ENCODE results near the gene C1QL2.

DNA sequence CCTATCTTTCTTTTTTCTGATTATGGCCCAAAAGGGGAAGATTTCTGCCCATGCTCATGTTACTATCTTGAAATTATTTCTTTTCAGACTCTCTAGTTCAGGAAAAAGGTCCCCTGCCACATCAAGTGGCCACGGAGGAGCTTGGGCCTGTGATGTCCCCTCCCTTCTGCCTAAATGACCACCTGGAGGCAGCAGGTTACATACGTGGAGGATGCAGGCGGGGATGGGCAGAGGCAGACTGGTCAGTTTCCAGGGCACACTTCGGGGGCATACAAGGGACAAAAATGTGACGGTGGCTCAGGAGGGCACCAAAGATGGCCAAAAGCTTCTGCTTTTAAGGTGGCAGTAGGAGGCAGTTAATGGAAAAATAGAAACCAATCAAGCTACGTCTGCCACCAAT lies 34.3 kb upstream of the C1QL2 start:
- TF ChIP-seq, protein P1, sequence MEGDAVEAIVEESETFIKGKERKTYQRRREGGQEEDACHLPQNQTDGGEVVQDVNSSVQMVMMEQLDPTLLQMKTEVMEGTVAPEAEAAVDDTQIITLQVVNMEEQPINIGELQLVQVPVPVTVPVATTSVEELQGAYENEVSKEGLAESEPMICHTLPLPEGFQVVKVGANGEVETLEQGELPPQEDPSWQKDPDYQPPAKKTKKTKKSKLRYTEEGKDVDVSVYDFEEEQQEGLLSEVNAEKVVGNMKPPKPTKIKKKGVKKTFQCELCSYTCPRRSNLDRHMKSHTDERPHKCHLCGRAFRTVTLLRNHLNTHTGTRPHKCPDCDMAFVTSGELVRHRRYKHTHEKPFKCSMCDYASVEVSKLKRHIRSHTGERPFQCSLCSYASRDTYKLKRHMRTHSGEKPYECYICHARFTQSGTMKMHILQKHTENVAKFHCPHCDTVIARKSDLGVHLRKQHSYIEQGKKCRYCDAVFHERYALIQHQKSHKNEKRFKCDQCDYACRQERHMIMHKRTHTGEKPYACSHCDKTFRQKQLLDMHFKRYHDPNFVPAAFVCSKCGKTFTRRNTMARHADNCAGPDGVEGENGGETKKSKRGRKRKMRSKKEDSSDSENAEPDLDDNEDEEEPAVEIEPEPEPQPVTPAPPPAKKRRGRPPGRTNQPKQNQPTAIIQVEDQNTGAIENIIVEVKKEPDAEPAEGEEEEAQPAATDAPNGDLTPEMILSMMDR (IDR thresholded peaks at IDR 0.05 in 4 of 5, conservative IDR thresholded peaks at IDR 0.05 in 1 of 5), result no peak
- no peak for TF ChIP-seq POLR2A (IDR thresholded peaks at IDR 0.05)
